IPS DF 4.7 (cell line): ENCODE measurements around the gene IL1RAPL1.

Experiments
- DNase-seq: peaks from one replicate; pipeline ENCODE4 v3.0.0-alpha.2; 2013; ENCODE audit warnings: low spot score; ENCODE audit errors: extremely low read depth

Gene IL1RAPL1

DNA sequence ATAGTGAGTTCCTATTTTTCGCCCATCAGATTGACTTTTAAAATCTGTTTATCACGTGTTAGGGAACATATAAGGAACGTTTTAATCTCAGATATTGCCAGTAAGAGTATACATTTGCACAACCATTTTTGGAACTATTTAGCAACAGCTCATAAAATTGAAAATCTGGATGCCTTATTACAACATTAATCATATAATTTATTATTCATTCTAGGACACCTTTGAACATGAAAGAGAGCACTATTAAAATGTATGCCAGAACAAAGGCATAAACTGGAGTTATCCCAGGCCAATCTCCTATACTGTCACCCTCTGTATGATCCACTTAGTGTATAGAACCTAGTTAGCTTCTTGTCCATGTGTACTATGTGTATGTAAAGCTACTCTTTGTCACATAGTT lies 1049.1 kb downstream of the IL1RAPL1 start:
- DNase-seq: no peak

GRCh38 chrX:29640106-29640505 lies 1052.9 kb downstream of the IL1RAPL1 start:
- DNase-seq: no peak

DNA sequence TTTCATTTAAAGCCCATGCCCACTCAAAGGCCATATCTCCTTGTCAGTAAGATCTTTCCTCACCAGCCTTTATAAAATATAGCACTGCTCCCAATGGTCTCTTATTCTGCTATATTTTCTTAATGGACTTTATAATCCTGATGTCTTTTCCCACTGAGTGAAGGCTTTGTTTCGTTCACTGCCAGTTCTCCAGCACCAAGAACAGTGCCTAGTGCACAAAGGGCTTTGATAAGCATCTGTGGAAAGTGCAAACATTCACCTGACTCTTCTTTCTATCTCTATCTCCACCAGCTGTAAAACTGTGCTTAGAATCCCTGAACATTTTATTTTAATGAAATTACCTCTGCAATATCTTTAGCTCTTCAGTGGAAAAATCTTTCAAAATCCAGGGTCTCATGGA lies 1054.2 kb downstream of the IL1RAPL1 start:
- DNase-seq: no peak

DNA sequence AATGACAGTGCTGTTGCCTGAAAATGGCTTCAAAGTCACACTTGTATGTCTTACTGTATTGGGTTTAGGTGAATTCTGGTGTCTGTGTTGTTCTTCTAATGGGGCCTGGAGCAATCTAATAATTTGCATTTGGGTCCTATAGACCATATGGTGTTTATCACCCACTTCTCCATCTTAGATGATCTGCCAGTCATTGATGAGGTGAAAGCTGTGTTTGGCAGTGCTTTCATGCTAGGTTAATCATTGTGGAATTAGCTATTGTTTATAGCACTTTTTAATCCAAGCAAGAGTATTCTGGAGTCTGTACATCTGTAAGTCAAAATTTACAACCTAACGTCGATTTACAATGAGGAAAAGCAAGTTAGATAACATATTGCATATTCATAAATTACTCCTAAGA lies 1055.9 kb downstream of the IL1RAPL1 start:
- DNase-seq: no peak

DNA sequence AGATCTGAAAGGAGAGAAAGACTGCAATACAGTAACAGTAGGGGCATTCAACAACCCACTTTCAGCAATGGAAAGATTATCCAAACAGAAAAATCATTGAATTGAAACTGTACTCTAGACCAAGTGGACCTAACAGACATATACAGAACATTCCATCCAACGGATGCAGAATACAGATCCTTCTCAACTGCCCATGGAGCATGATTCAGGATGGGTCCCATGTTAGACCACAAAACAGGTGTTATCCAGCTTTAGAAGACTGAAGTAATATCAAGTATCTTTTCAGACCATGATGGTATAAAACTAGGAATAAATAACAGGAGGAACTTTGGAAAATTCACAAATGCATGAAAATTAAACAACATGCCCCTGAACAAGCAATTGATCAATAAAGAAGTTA lies 1060.9 kb downstream of the IL1RAPL1 start:
- DNase-seq: no peak

DNA sequence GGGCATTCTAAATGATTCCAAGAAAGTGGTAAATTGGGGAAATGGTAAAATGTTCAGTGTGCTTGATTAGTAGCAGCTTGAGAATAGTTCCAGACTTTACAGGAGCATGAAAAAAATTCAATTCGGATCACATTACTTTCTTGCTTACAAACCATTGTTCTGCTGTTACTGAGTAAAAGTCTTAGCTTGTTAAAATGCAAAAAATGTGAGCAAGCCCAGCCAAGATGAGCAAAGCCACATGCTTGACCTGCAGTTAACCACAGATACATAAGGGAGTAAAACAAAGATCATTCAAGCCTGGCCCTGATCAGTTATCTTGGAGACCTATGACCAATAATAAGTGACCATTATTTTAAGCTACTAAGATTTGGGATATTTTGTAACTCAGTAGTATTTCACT lies 1065.2 kb downstream of the IL1RAPL1 start:
- DNase-seq: no peak

- no peak for DNase-seq
Measured at GRCh38 chrX:29653721-29654120, 1066.5 kb downstream of the IL1RAPL1 start.

DNA sequence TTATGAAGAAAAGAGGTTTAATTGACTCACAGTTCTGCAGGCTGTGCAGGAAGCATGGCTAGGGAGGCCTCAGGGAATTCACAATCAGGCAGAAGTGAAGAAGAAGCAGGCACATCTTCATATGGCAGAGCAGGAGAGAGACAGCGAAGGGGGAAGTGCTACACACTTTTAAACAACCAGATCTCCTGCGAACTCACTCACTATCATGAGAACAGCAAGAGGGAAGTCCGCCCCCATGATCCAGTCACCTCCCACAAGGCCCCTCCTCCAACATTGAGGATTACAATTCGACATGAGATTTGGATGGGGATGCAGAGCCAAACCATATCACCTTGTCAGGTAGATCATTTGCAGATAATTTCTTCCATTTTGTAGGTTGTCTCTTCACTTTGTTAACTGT lies 1072.7 kb downstream of the IL1RAPL1 start:
- DNase-seq: no peak

DNA sequence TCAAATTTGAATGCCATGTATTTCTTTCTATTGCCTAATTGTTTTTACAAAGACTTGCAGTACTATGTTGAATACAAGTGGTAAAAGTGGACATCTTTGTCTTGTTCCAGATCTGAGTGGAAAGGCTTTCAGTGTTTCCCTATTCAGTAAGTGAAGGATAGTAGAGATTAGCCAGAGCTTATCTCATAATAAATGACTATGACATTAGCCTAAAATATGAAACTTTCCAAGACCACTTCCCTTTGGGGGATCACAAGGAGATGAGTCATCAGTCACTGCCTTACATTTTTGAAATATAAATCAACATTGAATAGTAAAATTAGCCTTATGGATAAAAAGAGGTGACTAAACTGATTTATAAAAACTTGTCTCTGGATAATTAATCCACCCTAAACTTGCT lies 1074.0 kb downstream of the IL1RAPL1 start:
- no peak for DNase-seq

DNA sequence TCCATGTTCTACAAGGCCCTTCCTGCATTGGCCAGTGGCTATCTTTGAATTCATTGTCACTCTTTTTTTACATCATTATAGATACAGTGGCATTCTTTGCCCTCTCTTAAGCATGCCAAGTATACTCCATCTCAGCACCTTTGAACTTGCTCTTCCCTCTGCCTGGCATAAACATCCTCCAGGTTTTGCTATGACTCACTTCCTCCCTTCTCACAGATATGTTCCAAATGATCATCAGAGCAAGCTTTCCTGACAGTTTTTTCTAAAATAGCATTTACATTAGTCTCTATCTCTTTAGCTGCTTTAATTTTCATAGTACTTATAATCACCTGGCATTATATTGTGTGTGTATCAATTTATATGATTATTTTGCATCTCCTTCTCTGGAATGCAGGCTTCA lies 1074.9 kb downstream of the IL1RAPL1 start:
- no peak for DNase-seq

GRCh38 chrX:29662759-29663503 lies 1075.7 kb downstream of the IL1RAPL1 start:
- no peak for DNase-seq

GRCh38 chrX:29665532-29665931 lies 1078.3 kb downstream of the IL1RAPL1 start:
- DNase-seq: no peak

DNA sequence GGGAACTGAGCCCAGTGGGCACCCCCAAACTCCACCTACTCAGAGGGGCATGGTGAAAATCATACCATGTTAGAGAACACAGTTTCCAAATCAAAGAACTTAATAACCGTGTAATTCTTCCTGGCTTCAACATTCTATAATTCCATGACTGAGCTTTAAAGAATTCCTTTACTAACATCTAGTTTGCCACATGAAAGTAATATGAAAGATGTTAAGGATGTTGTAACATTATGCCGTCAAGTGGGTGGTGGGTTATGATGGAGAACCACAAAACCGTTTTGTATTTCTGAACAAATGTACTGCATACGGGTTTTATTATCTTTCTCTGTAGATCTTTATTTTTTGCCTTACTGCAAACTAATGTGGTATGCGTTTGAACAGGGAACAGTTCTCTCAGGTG lies 1079.1 kb downstream of the IL1RAPL1 start:
- DNase-seq: no peak

- DNase-seq: no peak
Measured at GRCh38 chrX:29671421-29671820, 1084.2 kb downstream of the IL1RAPL1 start.

- DNase-seq: no peak
Measured at GRCh38 chrX:29687687-29688086, 1100.4 kb downstream of the IL1RAPL1 start.

- DNase-seq: no peak
Measured at GRCh38 chrX:29690061-29690460, 1102.8 kb downstream of the IL1RAPL1 start.

DNA sequence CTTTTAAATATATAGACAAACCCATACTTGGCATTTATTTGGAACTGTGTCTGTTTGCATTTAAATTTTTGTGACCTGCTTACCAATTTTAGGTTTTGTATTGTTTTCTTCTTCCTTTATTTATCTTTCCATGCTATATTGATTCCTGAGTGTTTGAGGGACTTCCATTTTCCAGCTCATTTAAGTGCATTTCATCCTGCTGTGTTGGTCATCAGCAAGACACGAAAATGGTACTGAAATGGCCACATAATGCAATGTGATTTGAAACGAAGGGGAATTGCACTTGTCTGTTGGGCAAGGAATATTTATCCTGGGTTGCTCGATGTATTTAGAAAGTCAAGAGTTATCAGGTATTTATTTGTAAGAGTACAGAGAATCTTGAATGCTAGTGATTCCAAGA lies 1103.8 kb downstream of the IL1RAPL1 start:
- no peak for DNase-seq

- DNase-seq: no peak
Measured at GRCh38 chrX:29693912-29694311, 1106.7 kb downstream of the IL1RAPL1 start.

DNA sequence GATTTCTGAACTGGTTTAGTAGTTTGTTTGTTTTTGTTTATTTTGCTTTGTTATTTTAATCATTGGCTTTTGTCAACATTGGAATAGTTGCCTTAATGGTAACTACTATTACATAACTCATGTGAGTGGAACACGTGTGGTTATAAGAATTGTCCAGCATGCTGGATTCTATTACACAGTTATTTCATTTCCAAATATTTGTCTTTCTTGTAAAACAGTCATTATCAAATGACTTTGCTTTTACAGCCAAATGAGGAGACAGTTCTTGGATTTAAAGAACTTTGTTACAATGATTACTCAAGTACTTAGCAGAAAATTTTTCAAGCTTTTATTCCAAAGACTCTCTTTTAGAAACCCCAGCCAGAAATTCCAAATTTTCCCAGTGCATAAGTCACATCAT lies 1112.0 kb downstream of the IL1RAPL1 start:
- DNase-seq: no peak

DNA sequence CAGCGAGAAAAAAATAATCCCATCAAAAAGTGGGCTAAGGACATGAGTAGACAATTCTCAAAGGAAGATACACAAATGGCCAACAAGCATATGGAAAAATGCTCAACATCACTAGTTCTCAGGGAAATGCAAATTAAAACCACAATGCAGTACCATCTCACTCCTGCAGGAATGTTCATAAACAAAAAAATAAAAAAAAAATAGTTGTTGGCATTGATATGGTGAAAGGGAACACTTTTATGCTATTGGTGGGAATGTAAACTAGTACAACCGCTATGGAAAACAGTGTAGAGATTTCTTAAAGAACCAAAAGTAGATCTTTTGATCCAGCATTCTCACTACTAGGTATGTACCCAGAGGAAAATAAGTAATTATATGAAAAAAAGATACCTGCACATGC lies 1119.8 kb downstream of the IL1RAPL1 start:
- DNase-seq: no peak

DNA sequence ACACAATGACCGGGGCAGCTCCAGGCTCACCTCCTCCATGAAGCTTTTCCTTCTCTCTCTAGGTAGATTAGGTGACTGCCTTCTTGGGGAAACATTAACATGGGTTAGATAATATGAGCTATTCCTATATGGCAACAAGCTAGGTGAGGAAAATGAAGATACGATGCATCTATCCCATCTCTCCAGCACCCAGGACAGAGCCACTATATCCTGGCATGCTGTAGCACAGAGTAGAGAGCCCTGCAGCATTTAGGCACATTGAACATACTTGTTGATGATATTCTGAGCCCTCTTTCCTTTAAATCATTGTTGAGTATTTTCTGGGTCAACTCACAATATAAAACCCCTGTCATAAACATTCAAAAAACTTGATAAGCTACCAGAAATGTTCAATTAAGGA lies 1133.9 kb downstream of the IL1RAPL1 start:
- no peak for DNase-seq

DNA sequence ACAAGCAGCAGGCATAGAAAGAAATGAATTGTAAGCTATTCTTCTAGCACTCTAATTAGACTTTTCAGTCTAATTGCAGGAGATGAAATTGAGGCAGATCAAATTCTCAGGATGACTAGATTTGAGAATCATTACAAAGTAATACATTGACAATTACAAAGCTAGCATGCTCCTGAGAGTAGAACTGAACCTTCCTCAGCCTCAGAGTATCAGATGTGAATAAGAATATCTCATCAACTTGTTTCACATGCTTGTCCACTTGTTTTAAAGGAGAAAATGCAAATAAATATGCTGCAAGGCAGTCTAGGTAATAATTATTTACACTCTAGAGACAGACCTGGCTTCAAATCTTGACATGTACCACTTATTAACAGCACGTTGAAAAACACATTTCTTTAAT lies 1137.1 kb downstream of the IL1RAPL1 start:
- no peak for DNase-seq

GRCh38 chrX:29726811-29727210 lies 1139.6 kb downstream of the IL1RAPL1 start:
- DNase-seq: no peak

GRCh38 chrX:29728639-29729038 lies 1141.4 kb downstream of the IL1RAPL1 start:
- no peak for DNase-seq
